SK-N-SH (cell line): Measurements from ENCODE around the gene CMC1. TPM values are rescaled to one million over a fixed set of nuclear protein-coding genes. Genes with fewer than 3 reads are reported as not detected.

ENCODE experiments used
- CTCF ChIA-PET: fragments of 300-600, 350-600 bp; formaldehyde crosslinking; extraction: SDS; loops from one replicate; lab custom pipeline; 2021; lab: Yijun Ruan, JAX
- POLR2A ChIA-PET: fragments of 350-600 bp; sonication (Branson Sonifier 250); formaldehyde crosslinking; extraction: SDS; loops from one replicate; lab custom pipeline; 2020; ENCODE audit warnings: antibody characterized with exemption, inconsistent platforms; lab: Yijun Ruan, JAX
- DNase-seq: peaks from one replicate; pipeline ENCODE4 v3.0.0; 2012
- H2AFZ ChIP-seq: fragments of 200-600 bp; sonication (generic); 2 replicates; pipeline ENCODE4 v1.8.1; 2016; ENCODE audit warnings: antibody characterized with exemption, mild to moderate bottlenecking, low read depth
- H3F3A ChIP-seq: fragments of 200-600 bp; sonication (generic); replicated peaks from 2 replicates; pipeline ENCODE3; 2016; ENCODE audit warnings: antibody characterized with exemption, mild to moderate bottlenecking; ENCODE audit not compliant: insufficient read depth
- H3K27ac ChIP-seq, 2 experiments: fragments of 200-500 bp in 1 of 2; fragments of 200-600 bp in 1 of 2; sonication (Bioruptor generic) in 1 of 2; sonication (generic), shearing (Covaris generic) in 1 of 2; 2 replicates each; pipeline versions ENCODE4 v1.5.1 to v1.6.1; 2014 to 2016; ENCODE audit warnings: low read depth in 2 of 2, inconsistent platforms in 1 of 2, low read length in 1 of 2, mild to moderate bottlenecking in 1 of 2, mixed read lengths in 1 of 2
- H3K27me3 ChIP-seq: fragments of 200-600 bp; sonication (generic), shearing (Covaris generic); 2 replicates; pipeline ENCODE4 v1.6.1; 2016; ENCODE audit warnings: mixed run types; ENCODE audit not compliant: insufficient read depth
- H3K36me3 ChIP-seq, 2 experiments: fragments of 200-500 bp in 1 of 2; fragments of 200-600 bp in 1 of 2; sonication (Bioruptor generic) in 1 of 2; sonication (generic) in 1 of 2; replicated peaks in 1 of 2; 2 replicates each; pipeline versions ENCODE3 to v1.5.1; 2014 to 2016; ENCODE audit warnings: low read length in 1 of 2, mild to moderate bottlenecking in 1 of 2; ENCODE audit not compliant: insufficient read depth in 2 of 2, control insufficient read depth in 1 of 2
- H3K4me1 ChIP-seq, 2 experiments: fragments of 200-500 bp in 1 of 2; fragments of 200-600 bp in 1 of 2; sonication (Bioruptor generic) in 1 of 2; sonication (generic), shearing (Covaris generic) in 1 of 2; 2 replicates each; pipeline versions ENCODE4 v1.5.1 to v1.6.1; 2014 to 2016; ENCODE audit warnings: low read depth in 1 of 2, low read length in 1 of 2, mixed run types in 1 of 2; ENCODE audit not compliant: insufficient read depth in 2 of 2, control insufficient read depth in 1 of 2
- H3K4me2 ChIP-seq: fragments of 200-600 bp; sonication (generic), shearing (Covaris generic); 2 replicates; pipeline ENCODE4 v1.6.1; 2017; ENCODE audit warnings: mixed run types
- H3K4me3 ChIP-seq, 2 experiments: fragments of 200-500 bp in 1 of 2; fragments of 200-600 bp in 1 of 2; sonication (Bioruptor generic) in 1 of 2; sonication (generic), shearing (Covaris generic) in 1 of 2; 2 replicates each; pipeline versions ENCODE4 v1.5.1 to v1.8.1; 2014 to 2016; ENCODE audit warnings: low read depth in 2 of 2, inconsistent platforms in 1 of 2, low read length in 1 of 2, mild to moderate bottlenecking in 1 of 2, mixed read lengths in 1 of 2, moderate library complexity in 1 of 2
- H3K79me2 ChIP-seq: fragments of 200-600 bp; sonication (generic); 2 replicates; pipeline ENCODE4 v1.8.1; 2017; ENCODE audit warnings: mild to moderate bottlenecking; ENCODE audit not compliant: insufficient read depth
- H3K9ac ChIP-seq: fragments of 200-600 bp; sonication (generic); 2 replicates; pipeline ENCODE4 v1.6.1; 2017; ENCODE audit warnings: mixed run types
- H3K9me2 ChIP-seq: fragments of 200-600 bp; sonication (generic); 2 replicates; pipeline ENCODE4 v1.6.1; 2017; ENCODE audit warnings: mixed run types
- H3K9me3 ChIP-seq: fragments of 200-600 bp; sonication (generic); 2 replicates; pipeline ENCODE4 v1.6.1; 2017; ENCODE audit warnings: mixed run types, mild to moderate bottlenecking, moderate library complexity
- H4K20me1 ChIP-seq: fragments of 200-600 bp; sonication (generic); 2 replicates; pipeline ENCODE4 v1.6.1; 2017; ENCODE audit warnings: mild to moderate bottlenecking, mixed run types; ENCODE audit not compliant: insufficient read depth
- CHD2 ChIP-seq: fragments of 150-350 bp; IDR thresholded peaks from 2 replicates; pipeline ENCODE4 v1.6.1; 2018; ENCODE audit warnings: low read length; ENCODE audit not compliant: partially characterized antibody
- ELF1 ChIP-seq: IDR thresholded peaks from 2 replicates; pipeline ENCODE4 v1.4.0; 2012
- FOXJ3 ChIP-seq: sonication (generic); formaldehyde crosslinking; IDR thresholded peaks from 2 replicates; pipeline ENCODE4 v1.5.1; 2020; ENCODE audit warnings: mild to moderate bottlenecking, missing genetic modification reagents
- GATA2 ChIP-seq: sonication (generic); formaldehyde crosslinking; IDR thresholded peaks from 2 replicates; pipeline ENCODE4 v1.5.0; 2020; ENCODE audit warnings: mild to moderate bottlenecking, missing genetic modification reagents
- MEF2A ChIP-seq: IDR thresholded peaks from 2 replicates; pipeline ENCODE4 v1.4.0; 2012; ENCODE audit warnings: low read depth, borderline replicate concordance
- RAD21 ChIP-seq: IDR thresholded peaks from 2 replicates; pipeline ENCODE4 v1.6.1; 2012; ENCODE audit warnings: mild to moderate bottlenecking, low read length
- RFX5 ChIP-seq: IDR thresholded peaks from 2 replicates; pipeline ENCODE4 v1.6.1; 2012; ENCODE audit warnings: mild to moderate bottlenecking, improper control_type of control experiment, low read length
- RXRA ChIP-seq: IDR thresholded peaks from 2 replicates; pipeline ENCODE4 v1.4.0; 2012; ENCODE audit warnings: low read depth, mild to moderate bottlenecking, borderline replicate concordance
- SIN3A ChIP-seq: IDR thresholded peaks from 2 replicates; pipeline ENCODE4 v1.6.1; 2012; ENCODE audit warnings: low read depth, mild to moderate bottlenecking, low read length, moderate library complexity, borderline replicate concordance
- YY1 ChIP-seq: IDR thresholded peaks from 2 replicates; pipeline ENCODE4 v1.4.0; 2012; ENCODE audit warnings: low read depth, mild to moderate bottlenecking
- whole genome bisulfite sequencing: methylation state at CpG from one replicate; pipeline ENCODE4 v1.1.6; 2017; ENCODE audit warnings: low lambda C conversion rate; 5-methylcytosine and 5-hydroxymethylcytosine counted together
- polyA plus RNA-seq, 3 experiments: library from polyadenylated mRNA; depleted of rRNA; stranded (reverse); fragments of >200 nt; gene quantifications; 2 replicates each; pipeline ENCODE4 v1.2.3, GENCODE V29; 2012
- TF ChIP-seq, protein P1 (sequence below): fragments of 150-350 bp; IDR thresholded peaks from 2 replicates; pipeline ENCODE4 v1.6.1; 2017; ENCODE audit warnings: antibody characterized with exemption, low read length, low read depth, borderline replicate concordance
- TF ChIP-seq, protein P2 (sequence below): fragments of 150-350 bp; IDR thresholded peaks from 2 replicates; pipeline ENCODE4 v1.6.1; 2016; ENCODE audit warnings: mild to moderate bottlenecking, low read depth, low read length
- TF ChIP-seq, protein P3 (sequence below): fragments of 200-600 bp; sonication (generic); IDR thresholded peaks from 2 replicates; pipeline ENCODE4 v1.6.1; 2017; ENCODE audit warnings: antibody characterized with exemption, mild to moderate bottlenecking, moderate library complexity
- TF ChIP-seq, protein P4 (sequence below): IDR thresholded peaks from 2 replicates; pipeline ENCODE4 v1.4.0; 2012; ENCODE audit warnings: low read depth, borderline replicate concordance

The CMC1 gene
- polyA plus RNA-seq, 1 of the 3 experiments (the other 2 are of a cell fraction) = 24.1 TPM

DNA sequence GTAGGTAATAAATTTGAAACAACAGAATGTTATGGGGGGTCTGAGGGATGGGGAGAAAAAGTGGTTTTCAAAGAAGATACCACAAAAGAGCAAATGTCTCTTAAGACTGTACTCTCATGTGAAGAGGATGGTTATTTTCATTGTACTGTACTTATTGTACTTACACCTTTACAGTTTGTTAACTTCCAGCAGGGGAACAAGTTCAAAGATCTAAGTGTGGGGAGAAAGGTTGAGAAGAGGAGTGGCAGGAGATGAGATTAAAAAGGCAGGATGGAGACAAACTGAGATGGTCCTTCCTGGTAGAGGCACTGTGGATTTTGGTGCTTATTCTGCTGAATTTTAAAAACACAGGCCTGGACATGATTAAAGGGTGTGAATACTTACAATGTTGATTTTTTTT is 101.7 kb downstream of the CMC1 start:
- peaks cover 77% of the 10 kb centered on the region for H3K79me2 ChIP-seq
- H3K27me3 ChIP-seq = no peaks in the 10 kb centered on the region
- H4K20me1 ChIP-seq = no peaks in the 10 kb centered on the region; the same call in 1 of the 2 replicates
- DNase-seq = no peak
- no peaks in the 10 kb centered on the region for H3K9me3 ChIP-seq
- H2AFZ ChIP-seq = peak overlapping the region; percentile 36; the same call in 1 of the 2 replicates
- ChIA-PET POLR2A (no interaction called here), CTCF (interaction anchor here (3.2 to 4.5 kb wide), 2 partner anchors 15 to 631 kb away, joined by 13 to 20 read pairs; no protein-coding TSS in a partner anchor)
- peaks cover 17 to 24% of the 10 kb centered on the region in 2 experiments for H3K36me3 ChIP-seq
- H3K9me2 ChIP-seq = no peaks in the 10 kb centered on the region
- H3K4me2 ChIP-seq = peak overlapping the region; percentile 68
- no peak for TF ChIP-seq RFX5
- TF ChIP-seq, protein P1, sequence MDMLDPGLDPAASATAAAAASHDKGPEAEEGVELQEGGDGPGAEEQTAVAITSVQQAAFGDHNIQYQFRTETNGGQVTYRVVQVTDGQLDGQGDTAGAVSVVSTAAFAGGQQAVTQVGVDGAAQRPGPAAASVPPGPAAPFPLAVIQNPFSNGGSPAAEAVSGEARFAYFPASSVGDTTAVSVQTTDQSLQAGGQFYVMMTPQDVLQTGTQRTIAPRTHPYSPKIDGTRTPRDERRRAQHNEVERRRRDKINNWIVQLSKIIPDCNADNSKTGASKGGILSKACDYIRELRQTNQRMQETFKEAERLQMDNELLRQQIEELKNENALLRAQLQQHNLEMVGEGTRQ = no peak
- TF ChIP-seq GATA2 (CRISPR knock-in tag) = no peak
- no peak for TF ChIP-seq YY1
- TF ChIP-seq RXRA = no peak
- TF ChIP-seq, protein P2, sequence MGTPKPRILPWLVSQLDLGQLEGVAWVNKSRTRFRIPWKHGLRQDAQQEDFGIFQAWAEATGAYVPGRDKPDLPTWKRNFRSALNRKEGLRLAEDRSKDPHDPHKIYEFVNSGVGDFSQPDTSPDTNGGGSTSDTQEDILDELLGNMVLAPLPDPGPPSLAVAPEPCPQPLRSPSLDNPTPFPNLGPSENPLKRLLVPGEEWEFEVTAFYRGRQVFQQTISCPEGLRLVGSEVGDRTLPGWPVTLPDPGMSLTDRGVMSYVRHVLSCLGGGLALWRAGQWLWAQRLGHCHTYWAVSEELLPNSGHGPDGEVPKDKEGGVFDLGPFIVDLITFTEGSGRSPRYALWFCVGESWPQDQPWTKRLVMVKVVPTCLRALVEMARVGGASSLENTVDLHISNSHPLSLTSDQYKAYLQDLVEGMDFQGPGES = no peak
- no peak overlapping the region for H3K27ac ChIP-seq
- H3K9ac ChIP-seq = no peak overlapping the region
- no peaks in the 10 kb centered on the region for H3F3A ChIP-seq
- H3K4me1 ChIP-seq = peaks cover 6 to 30% of the 10 kb centered on the region in 2 experiments; a peak in 2 of 4 replicates
- peak overlapping the region in 1 of 2 experiments; percentile 18; a peak in 1 of 4 replicates for H3K4me3 ChIP-seq

DNA sequence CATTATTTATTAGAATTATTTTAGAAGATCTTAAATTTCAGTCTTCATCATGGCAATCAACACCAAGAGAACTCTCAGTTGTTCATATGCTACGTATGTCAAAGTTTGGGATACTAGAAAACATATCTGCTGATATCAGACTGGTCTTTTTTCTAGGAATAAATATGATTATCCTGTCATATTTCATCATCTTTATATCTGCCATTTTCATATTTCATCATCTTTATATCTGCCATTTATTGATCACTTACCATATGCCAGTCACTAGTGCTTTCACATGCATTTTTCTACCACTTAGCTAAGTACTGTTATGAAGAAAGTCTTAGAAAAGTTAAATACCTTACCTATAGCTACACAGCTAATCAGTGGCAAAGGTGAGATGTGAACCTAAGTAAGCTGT is 104.3 kb downstream of the CMC1 start:
- H3K36me3 ChIP-seq = peaks cover 0 to 2% of the 10 kb centered on the region in 2 experiments
- H3F3A ChIP-seq = peaks cover 4% of the 10 kb centered on the region
- ChIA-PET POLR2A (no interaction called here), CTCF (interaction anchor here (4.5 kb wide), 1 partner anchor 17 kb away, joined by 20 read pairs; no protein-coding TSS in a partner anchor)
- H3K9ac ChIP-seq = no peak overlapping the region
- no peak overlapping the region for H2AFZ ChIP-seq
- H3K9me3 ChIP-seq = no peaks in the 10 kb centered on the region
- TF ChIP-seq FOXJ3 (CRISPR knock-in tag) (no peak), CHD2 (no peak), SIN3A (no peak), ELF1 (no peak), GATA2 (CRISPR knock-in tag) (no peak), RAD21 (no peak), MEF2A (no peak), RFX5 (no peak)
- TF ChIP-seq, protein P3, sequence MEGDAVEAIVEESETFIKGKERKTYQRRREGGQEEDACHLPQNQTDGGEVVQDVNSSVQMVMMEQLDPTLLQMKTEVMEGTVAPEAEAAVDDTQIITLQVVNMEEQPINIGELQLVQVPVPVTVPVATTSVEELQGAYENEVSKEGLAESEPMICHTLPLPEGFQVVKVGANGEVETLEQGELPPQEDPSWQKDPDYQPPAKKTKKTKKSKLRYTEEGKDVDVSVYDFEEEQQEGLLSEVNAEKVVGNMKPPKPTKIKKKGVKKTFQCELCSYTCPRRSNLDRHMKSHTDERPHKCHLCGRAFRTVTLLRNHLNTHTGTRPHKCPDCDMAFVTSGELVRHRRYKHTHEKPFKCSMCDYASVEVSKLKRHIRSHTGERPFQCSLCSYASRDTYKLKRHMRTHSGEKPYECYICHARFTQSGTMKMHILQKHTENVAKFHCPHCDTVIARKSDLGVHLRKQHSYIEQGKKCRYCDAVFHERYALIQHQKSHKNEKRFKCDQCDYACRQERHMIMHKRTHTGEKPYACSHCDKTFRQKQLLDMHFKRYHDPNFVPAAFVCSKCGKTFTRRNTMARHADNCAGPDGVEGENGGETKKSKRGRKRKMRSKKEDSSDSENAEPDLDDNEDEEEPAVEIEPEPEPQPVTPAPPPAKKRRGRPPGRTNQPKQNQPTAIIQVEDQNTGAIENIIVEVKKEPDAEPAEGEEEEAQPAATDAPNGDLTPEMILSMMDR = no peak
- TF ChIP-seq, protein P2 = no peak
- TF ChIP-seq, protein P1 = no peak
- TF ChIP-seq, protein P4, sequence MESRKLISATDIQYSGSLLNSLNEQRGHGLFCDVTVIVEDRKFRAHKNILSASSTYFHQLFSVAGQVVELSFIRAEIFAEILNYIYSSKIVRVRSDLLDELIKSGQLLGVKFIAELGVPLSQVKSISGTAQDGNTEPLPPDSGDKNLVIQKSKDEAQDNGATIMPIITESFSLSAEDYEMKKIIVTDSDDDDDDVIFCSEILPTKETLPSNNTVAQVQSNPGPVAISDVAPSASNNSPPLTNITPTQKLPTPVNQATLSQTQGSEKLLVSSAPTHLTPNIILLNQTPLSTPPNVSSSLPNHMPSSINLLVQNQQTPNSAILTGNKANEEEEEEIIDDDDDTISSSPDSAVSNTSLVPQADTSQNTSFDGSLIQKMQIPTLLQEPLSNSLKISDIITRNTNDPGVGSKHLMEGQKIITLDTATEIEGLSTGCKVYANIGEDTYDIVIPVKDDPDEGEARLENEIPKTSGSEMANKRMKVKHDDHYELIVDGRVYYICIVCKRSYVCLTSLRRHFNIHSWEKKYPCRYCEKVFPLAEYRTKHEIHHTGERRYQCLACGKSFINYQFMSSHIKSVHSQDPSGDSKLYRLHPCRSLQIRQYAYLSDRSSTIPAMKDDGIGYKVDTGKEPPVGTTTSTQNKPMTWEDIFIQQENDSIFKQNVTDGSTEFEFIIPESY = no peak
- WGBS = 96% methylated on average over 1 of the region's 1 CpG
- no peak overlapping the region for H3K27ac ChIP-seq
- no peak for DNase-seq
- no peak overlapping the region for H3K4me3 ChIP-seq
- no peaks in the 10 kb centered on the region for H3K27me3 ChIP-seq
- H3K9me2 ChIP-seq = no peaks in the 10 kb centered on the region
- H4K20me1 ChIP-seq = no peaks in the 10 kb centered on the region; the same call in 1 of the 2 replicates
- peaks cover 82% of the 10 kb centered on the region for H3K79me2 ChIP-seq
- peak overlapping the region; percentile 76; the same call in 1 of the 2 replicates for H3K4me2 ChIP-seq
- H3K4me1 ChIP-seq = peaks cover 6 to 30% of the 10 kb centered on the region in 2 experiments; a peak in 2 of 4 replicates
